ENCODE data around the gene FLYWCH2.

FLYWCH2 gene

GRCh38 chr16:2846511-2847310 is 36.3 kb upstream of the FLYWCH2 start:
- peak; percentile 80 to 92 for DNase-seq
- H3K23ac ChIP-seq (ENCODE audit: low read length) = no peak overlapping the region
- H3K14ac ChIP-seq (ENCODE audit: low read length) = no peak overlapping the region
- H2BK120ac ChIP-seq (ENCODE audit: insufficient read depth, low read length, poor library complexity) = no peak overlapping the region
- H3K4me1 ChIP-seq (ENCODE audit: control insufficient read depth in 1 of 2, insufficient read depth in 2 of 2, low read length in 2 of 2) = no peaks in the 10 kb centered on the region
- H3K4me2 ChIP-seq (ENCODE audit: low read length) = no peak overlapping the region
- no peaks in the 10 kb centered on the region for H3K79me1 ChIP-seq (ENCODE audit: low read length)
- no peak overlapping the region for H4K91ac ChIP-seq (ENCODE audit: low read depth, low read length)
- no peaks in the 10 kb centered on the region for H3K79me2 ChIP-seq (ENCODE audit: control insufficient read depth, insufficient read depth, low read length, poor library complexity)
- H3K9me3 ChIP-seq (ENCODE audit: insufficient read depth, low read depth, low read length) = peaks cover 1% of the 10 kb centered on the region
- no peak overlapping the region for H3K4me3 ChIP-seq (ENCODE audit: low read depth, low read length)
- no peak overlapping the region for H3K4ac ChIP-seq (ENCODE audit: low read depth, low read length)
- no CpG with 5 or more reads among the region's 3 CpGs for WGBS (ENCODE audit: extremely low coverage, insufficient coverage, insufficient read length)
- no peak overlapping the region for H3K9ac ChIP-seq (ENCODE audit: low read length)
- H2BK5ac ChIP-seq (ENCODE audit: low read depth, low read length, poor library complexity) = no peak overlapping the region
- H3K27me3 ChIP-seq (ENCODE audit: insufficient read depth, low read length) = no peaks in the 10 kb centered on the region
- H4K8ac ChIP-seq (ENCODE audit: low read depth, low read length) = no peak overlapping the region
- no peak overlapping the region for H3K27ac ChIP-seq (ENCODE audit: low read depth, low read length)
- no peaks in the 10 kb centered on the region for H3K36me3 ChIP-seq (ENCODE audit: control insufficient read depth in 1 of 2, insufficient read depth in 2 of 2, low read length in 2 of 2)
- no peak overlapping the region for H2AFZ ChIP-seq (ENCODE audit: insufficient read depth, low read length, poor library complexity)
- no peak overlapping the region for H3K18ac ChIP-seq (ENCODE audit: low read length)
- no peak overlapping the region for H2BK12ac ChIP-seq (ENCODE audit: low read length)
- H2AK5ac ChIP-seq (ENCODE audit: low read length) = no peak overlapping the region
- no peak overlapping the region for H4K12ac ChIP-seq (ENCODE audit: low read depth, low read length)

GRCh38 chr16:2848933-2849725 is 33.9 kb upstream of the FLYWCH2 start:
- no CpG with 5 or more reads among the region's 16 CpGs for WGBS (ENCODE audit: extremely low coverage, insufficient coverage, insufficient read length)
- no peak overlapping the region for H2BK12ac ChIP-seq (ENCODE audit: low read length)
- H3K23ac ChIP-seq (ENCODE audit: low read length) = no peak overlapping the region
- H3K4ac ChIP-seq (ENCODE audit: low read depth, low read length) = no peak overlapping the region
- no peaks in the 10 kb centered on the region for H3K79me1 ChIP-seq (ENCODE audit: low read length)
- H3K36me3 ChIP-seq (ENCODE audit: control insufficient read depth in 1 of 2, insufficient read depth in 2 of 2, low read length in 2 of 2) = peaks cover 0 to 2% of the 10 kb centered on the region in 2 experiments
- H2BK5ac ChIP-seq (ENCODE audit: low read depth, low read length, poor library complexity) = no peak overlapping the region
- DNase-seq = no peak
- H2AK5ac ChIP-seq (ENCODE audit: low read length) = no peak overlapping the region
- no peak overlapping the region for H2BK120ac ChIP-seq (ENCODE audit: insufficient read depth, low read length, poor library complexity)
- no peak overlapping the region for H3K4me2 ChIP-seq (ENCODE audit: low read length)
- no peak overlapping the region for H4K12ac ChIP-seq (ENCODE audit: low read depth, low read length)
- no peak overlapping the region for H3K27ac ChIP-seq (ENCODE audit: low read depth, low read length)
- H3K79me2 ChIP-seq (ENCODE audit: control insufficient read depth, insufficient read depth, low read length, poor library complexity) = no peaks in the 10 kb centered on the region
- H3K18ac ChIP-seq (ENCODE audit: low read length) = no peak overlapping the region
- H3K14ac ChIP-seq (ENCODE audit: low read length) = no peak overlapping the region
- no peak overlapping the region for H2AFZ ChIP-seq (ENCODE audit: insufficient read depth, low read length, poor library complexity)
- H3K27me3 ChIP-seq (ENCODE audit: insufficient read depth, low read length) = no peaks in the 10 kb centered on the region
- H3K9ac ChIP-seq (ENCODE audit: low read length) = no peak overlapping the region
- no peak overlapping the region for H4K91ac ChIP-seq (ENCODE audit: low read depth, low read length)
- H3K4me3 ChIP-seq (ENCODE audit: low read depth, low read length) = no peak overlapping the region
- H3K4me1 ChIP-seq (ENCODE audit: control insufficient read depth in 1 of 2, insufficient read depth in 2 of 2, low read length in 2 of 2) = no peaks in the 10 kb centered on the region
- H4K8ac ChIP-seq (ENCODE audit: low read depth, low read length) = no peak overlapping the region
- H3K9me3 ChIP-seq (ENCODE audit: insufficient read depth, low read depth, low read length) = no peaks in the 10 kb centered on the region

GRCh38 chr16:2852003-2852730 is 30.8 kb upstream of the FLYWCH2 start:
- Histone ChIP-seq H3K4ac (ENCODE audit: low read depth, low read length) (no peak overlapping the region), H2BK5ac (ENCODE audit: low read depth, low read length, poor library complexity) (no peak overlapping the region), H4K12ac (ENCODE audit: low read depth, low read length) (no peak overlapping the region), H3K23ac (ENCODE audit: low read length) (no peak overlapping the region), H3K27me3 (ENCODE audit: insufficient read depth, low read length) (no peaks in the 10 kb centered on the region), H3K36me3 (ENCODE audit: control insufficient read depth in 1 of 2, insufficient read depth in 2 of 2, low read length in 2 of 2) (peaks cover 0 to 2% of the 10 kb centered on the region in 2 experiments), H3K27ac (ENCODE audit: low read depth, low read length) (no peak overlapping the region), H3K18ac (ENCODE audit: low read length) (no peak overlapping the region), H3K14ac (ENCODE audit: low read length) (no peak overlapping the region), H3K79me2 (ENCODE audit: control insufficient read depth, insufficient read depth, low read length, poor library complexity) (no peaks in the 10 kb centered on the region), H4K8ac (ENCODE audit: low read depth, low read length) (no peak overlapping the region), H3K9me3 (ENCODE audit: insufficient read depth, low read depth, low read length) (peaks cover 5% of the 10 kb centered on the region), H2AFZ (ENCODE audit: insufficient read depth, low read length, poor library complexity) (no peak overlapping the region), H4K91ac (ENCODE audit: low read depth, low read length) (no peak overlapping the region), H3K4me2 (ENCODE audit: low read length) (no peak overlapping the region), H2AK5ac (ENCODE audit: low read length) (no peak overlapping the region), H2BK120ac (ENCODE audit: insufficient read depth, low read length, poor library complexity) (no peak overlapping the region), H2BK12ac (ENCODE audit: low read length) (no peak overlapping the region), H3K79me1 (ENCODE audit: low read length) (no peaks in the 10 kb centered on the region), H3K9ac (ENCODE audit: low read length) (no peak overlapping the region), H3K4me3 (ENCODE audit: low read depth, low read length) (no peak overlapping the region), H3K4me1 (ENCODE audit: control insufficient read depth in 1 of 2, insufficient read depth in 2 of 2, low read length in 2 of 2) (peaks cover 0 to under 1% of the 10 kb centered on the region in 2 experiments)
- no peak for DNase-seq
- WGBS (ENCODE audit: extremely low coverage, insufficient coverage, insufficient read length) = no CpG with 5 or more reads among the region's 16 CpGs

GRCh38 chr16:2852731-2853507 is 30.1 kb upstream of the FLYWCH2 start:
- Histone ChIP-seq H3K79me1 (ENCODE audit: low read length) (peaks cover 3% of the 10 kb centered on the region), H3K4me1 (ENCODE audit: control insufficient read depth in 1 of 2, insufficient read depth in 2 of 2, low read length in 2 of 2) (peaks cover 7 to 8% of the 10 kb centered on the region in 2 experiments), H2AFZ (ENCODE audit: insufficient read depth, low read length, poor library complexity) (no peak overlapping the region), H3K4ac (ENCODE audit: low read depth, low read length) (no peak overlapping the region), H4K8ac (ENCODE audit: low read depth, low read length) (no peak overlapping the region), H3K18ac (ENCODE audit: low read length) (no peak overlapping the region), H3K9me3 (ENCODE audit: insufficient read depth, low read depth, low read length) (peaks cover 5% of the 10 kb centered on the region), H3K23ac (ENCODE audit: low read length) (no peak overlapping the region), H3K14ac (ENCODE audit: low read length) (no peak overlapping the region), H3K4me2 (ENCODE audit: low read length) (no peak overlapping the region), H3K9ac (ENCODE audit: low read length) (no peak overlapping the region), H3K27ac (ENCODE audit: low read depth, low read length) (no peak overlapping the region), H4K12ac (ENCODE audit: low read depth, low read length) (no peak overlapping the region), H3K79me2 (ENCODE audit: control insufficient read depth, insufficient read depth, low read length, poor library complexity) (peaks cover 2% of the 10 kb centered on the region), H3K27me3 (ENCODE audit: insufficient read depth, low read length) (no peaks in the 10 kb centered on the region), H2BK5ac (ENCODE audit: low read depth, low read length, poor library complexity) (no peak overlapping the region), H2BK120ac (ENCODE audit: insufficient read depth, low read length, poor library complexity) (no peak overlapping the region), H3K4me3 (ENCODE audit: low read depth, low read length) (no peak overlapping the region), H3K36me3 (ENCODE audit: control insufficient read depth in 1 of 2, insufficient read depth in 2 of 2, low read length in 2 of 2) (peaks cover 0 to 2% of the 10 kb centered on the region in 2 experiments), H2BK12ac (ENCODE audit: low read length) (no peak overlapping the region), H2AK5ac (ENCODE audit: low read length) (no peak overlapping the region), H4K91ac (ENCODE audit: low read depth, low read length) (no peak overlapping the region)
- no CpG with 5 or more reads among the region's 56 CpGs for WGBS (ENCODE audit: extremely low coverage, insufficient coverage, insufficient read length)
- DNase-seq = no peak
